Panc1 (cell line): ENCODE measurements around the gene RBP5. TPM values are rescaled to one million over a fixed set of nuclear protein-coding genes. Genes with fewer than 3 reads are reported as not detected.

Experiments used
- ATAC-seq: fragments of 200-7000 bp; cut with Tn5 transposase; 2 replicates; pipeline ENCODE4 v1.9.1; 2020; ENCODE audit warnings: mild to moderate bottlenecking, moderate library complexity
- BruUV-seq: library from RNA; stranded (reverse); fragments of 400-500 nt; replicated peaks from 2 replicates; lab custom pipeline; 2021; lab: Mats Ljungman, UMichigan
- CTCF ChIA-PET: fragments of 300-600 bp; sonication (Branson Sonifier 250); formaldehyde crosslinking; loops from one replicate; lab custom pipeline; 2022; ENCODE audit warnings: antibody characterized with exemption; lab: Charles Lee
- POLR2A ChIA-PET: fragments of 300-600 bp; sonication (Branson Sonifier 250); formaldehyde crosslinking; loops from one replicate; lab custom pipeline; 2022; ENCODE audit warnings: antibody characterized with exemption; lab: Charles Lee
- DNase-seq: peaks from one replicate; pipeline ENCODE4 v3.0.0-alpha.2; 2010; ENCODE audit warnings: low read depth, low spot score
- H3K27ac ChIP-seq: 2 replicates; pipeline ENCODE4 v1.5.1; 2011; ENCODE audit warnings: mild to moderate bottlenecking, low read length, inconsistent platforms
- H3K27me3 ChIP-seq: fragments of 200-500 bp; sonication (Bioruptor generic); 2 replicates; pipeline ENCODE4 v1.6.0; 2014; ENCODE audit warnings: low read length, inconsistent platforms; ENCODE audit not compliant: control insufficient read depth, insufficient read depth
- H3K36me3 ChIP-seq: fragments of 200-500 bp; sonication (Bioruptor generic); 2 replicates; pipeline ENCODE4 v1.5.1; 2014; ENCODE audit warnings: inconsistent platforms, mild to moderate bottlenecking, low read length, moderate library complexity; ENCODE audit not compliant: control insufficient read depth, insufficient read depth
- H3K4me1 ChIP-seq: 2 replicates; pipeline ENCODE4 v1.5.1; 2011; ENCODE audit warnings: inconsistent platforms, mild to moderate bottlenecking, low read length, moderate library complexity; ENCODE audit not compliant: control insufficient read depth, insufficient read depth
- H3K4me3 ChIP-seq, 2 experiments: 2 replicates each; pipeline ENCODE4 v1.5.1; 2011 to 2012; ENCODE audit warnings: low read depth in 2 of 2, low read length in 2 of 2, mild to moderate bottlenecking in 2 of 2, inconsistent platforms in 1 of 2, moderate library complexity in 1 of 2
- H3K9me3 ChIP-seq: fragments of 200-500 bp; sonication (Bioruptor generic); 2 replicates; pipeline ENCODE4 v1.5.1; 2014; ENCODE audit warnings: low read depth, mild to moderate bottlenecking, inconsistent platforms, low read length, moderate library complexity; ENCODE audit not compliant: control insufficient read depth, insufficient read depth
- POLR2AphosphoS5 ChIP-seq: IDR thresholded peaks from 2 replicates; pipeline ENCODE4 v1.6.1; 2012; ENCODE audit warnings: mild to moderate bottlenecking, low read depth, low read length, moderate library complexity
- SIN3A ChIP-seq: IDR thresholded peaks from 2 replicates; pipeline ENCODE4 v1.6.1; 2012; ENCODE audit warnings: low read depth, mild to moderate bottlenecking, low read length, moderate library complexity, borderline replicate concordance; ENCODE audit not compliant: insufficient read depth
- TCF7L2 ChIP-seq: IDR thresholded peaks from 2 replicates; pipeline ENCODE4 v1.6.1; 2011; ENCODE audit warnings: mild to moderate bottlenecking, low read depth, low read length, inconsistent platforms
- in situ Hi-C: cut with HindIII; loops from 2 replicates; pipeline ENCODE4 v1.10.0; 2016; ENCODE audit warnings: low sequenced_read_pairs, low pct_unique_long_range_greater_than_20kb
- intact Hi-C: fragments of 100-400 bp; cut with micrococcal nuclease; formaldehyde crosslinking; loops from one replicate; pipeline ENCODE4 v1.10.0; 2022; ENCODE audit not compliant: unreplicated experiment
- total RNA-seq: library from RNA; stranded (reverse); gene quantifications from one replicate; pipeline ENCODE4 v1.2.1, GENCODE V29; 2021; ENCODE audit not compliant: unreplicated experiment
- TF ChIP-seq, protein P1 (sequence below), 2 experiments: IDR thresholded peaks; 2 replicates each; pipeline ENCODE4 v1.6.1; 2011 to 2012; ENCODE audit warnings: low read depth in 2 of 2, control low read depth in 1 of 2, low read length in 1 of 2, mild to moderate bottlenecking in 1 of 2, moderate library complexity in 1 of 2; ENCODE audit not compliant: insufficient read depth in 1 of 2
- TF ChIP-seq, protein P2 (sequence below): fragments of 450-650 bp; IDR thresholded peaks from 2 replicates; pipeline ENCODE4 v1.5.1; 2017; ENCODE audit warnings: mild to moderate bottlenecking

Gene RBP5
- total RNA-seq, 1 experiment from 2014 or later: not detected

DNA sequence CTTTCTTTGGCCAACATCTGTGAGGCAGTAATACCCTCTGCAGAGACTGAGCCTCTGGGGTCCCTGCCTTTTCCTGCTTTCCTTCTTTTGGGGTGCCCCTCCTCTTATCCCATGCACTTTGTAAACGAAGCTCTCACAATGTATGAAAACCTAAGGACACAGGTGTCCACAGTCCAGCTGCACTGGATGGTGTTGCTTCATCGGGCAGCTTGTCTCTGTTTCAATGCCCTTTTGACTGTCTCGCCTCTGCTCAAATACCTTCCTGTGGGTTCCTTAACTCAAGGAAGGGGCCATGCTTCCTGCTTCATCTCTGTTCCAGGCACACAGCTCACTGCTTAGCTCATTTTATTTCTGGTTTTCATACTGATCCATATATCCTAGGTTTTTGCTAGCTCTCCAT, 26.1 kb downstream of the RBP5 start:
- TSS peak; percentile 12 for BruUV-seq
- in situ Hi-C loops: no loop called here

DNA sequence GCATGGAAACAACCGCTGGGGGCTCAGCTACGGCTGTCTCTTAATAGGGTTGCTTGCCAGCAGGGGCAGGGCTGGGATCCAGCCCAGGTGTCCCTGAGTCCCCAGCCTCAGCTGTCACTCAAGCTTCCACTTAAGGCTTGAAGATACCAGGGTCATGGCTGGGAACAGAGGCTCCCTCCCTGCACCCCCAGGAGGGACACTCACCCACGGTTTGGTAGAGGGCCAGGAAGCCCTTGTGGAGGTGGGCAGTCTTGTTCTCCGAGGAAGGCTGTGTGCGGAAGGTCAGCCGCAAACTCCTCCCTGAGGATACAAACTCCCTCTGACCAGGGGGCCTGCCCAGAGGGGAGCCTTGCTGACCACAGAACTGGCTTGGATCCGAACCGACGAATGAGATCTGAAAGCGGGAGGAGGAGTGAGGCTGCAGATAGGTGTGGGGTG, 27.0 kb downstream of the RBP5 start:
- no TSS peak for BruUV-seq
- ATAC-seq: no peak
- no peaks in the 10 kb centered on the region for H3K36me3 ChIP-seq
- CTCF ChIA-PET: no interaction called here
- in situ Hi-C loops (no loop called here), intact Hi-C loops (no loop called here)
- H3K9me3 ChIP-seq: peaks cover 7% of the 10 kb centered on the region; the same call in 1 of the 2 replicates
- H3K27me3 ChIP-seq: no peaks in the 10 kb centered on the region
- H3K27ac ChIP-seq: no peak overlapping the region
- no peaks in the 10 kb centered on the region for H3K4me1 ChIP-seq
- H3K4me3 ChIP-seq: no peak overlapping the region
- POLR2A ChIA-PET: no interaction called here
- TF ChIP-seq, protein P1, sequence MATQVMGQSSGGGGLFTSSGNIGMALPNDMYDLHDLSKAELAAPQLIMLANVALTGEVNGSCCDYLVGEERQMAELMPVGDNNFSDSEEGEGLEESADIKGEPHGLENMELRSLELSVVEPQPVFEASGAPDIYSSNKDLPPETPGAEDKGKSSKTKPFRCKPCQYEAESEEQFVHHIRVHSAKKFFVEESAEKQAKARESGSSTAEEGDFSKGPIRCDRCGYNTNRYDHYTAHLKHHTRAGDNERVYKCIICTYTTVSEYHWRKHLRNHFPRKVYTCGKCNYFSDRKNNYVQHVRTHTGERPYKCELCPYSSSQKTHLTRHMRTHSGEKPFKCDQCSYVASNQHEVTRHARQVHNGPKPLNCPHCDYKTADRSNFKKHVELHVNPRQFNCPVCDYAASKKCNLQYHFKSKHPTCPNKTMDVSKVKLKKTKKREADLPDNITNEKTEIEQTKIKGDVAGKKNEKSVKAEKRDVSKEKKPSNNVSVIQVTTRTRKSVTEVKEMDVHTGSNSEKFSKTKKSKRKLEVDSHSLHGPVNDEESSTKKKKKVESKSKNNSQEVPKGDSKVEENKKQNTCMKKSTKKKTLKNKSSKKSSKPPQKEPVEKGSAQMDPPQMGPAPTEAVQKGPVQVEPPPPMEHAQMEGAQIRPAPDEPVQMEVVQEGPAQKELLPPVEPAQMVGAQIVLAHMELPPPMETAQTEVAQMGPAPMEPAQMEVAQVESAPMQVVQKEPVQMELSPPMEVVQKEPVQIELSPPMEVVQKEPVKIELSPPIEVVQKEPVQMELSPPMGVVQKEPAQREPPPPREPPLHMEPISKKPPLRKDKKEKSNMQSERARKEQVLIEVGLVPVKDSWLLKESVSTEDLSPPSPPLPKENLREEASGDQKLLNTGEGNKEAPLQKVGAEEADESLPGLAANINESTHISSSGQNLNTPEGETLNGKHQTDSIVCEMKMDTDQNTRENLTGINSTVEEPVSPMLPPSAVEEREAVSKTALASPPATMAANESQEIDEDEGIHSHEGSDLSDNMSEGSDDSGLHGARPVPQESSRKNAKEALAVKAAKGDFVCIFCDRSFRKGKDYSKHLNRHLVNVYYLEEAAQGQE (IDR thresholded peaks at IDR 0.05; ENCODE audit: insufficient read depth in 1 of 2, low read depth in 2 of 2, low read length in 1 of 2): no peak
- no peak for TF ChIP-seq SIN3A
- TF ChIP-seq, protein P2, sequence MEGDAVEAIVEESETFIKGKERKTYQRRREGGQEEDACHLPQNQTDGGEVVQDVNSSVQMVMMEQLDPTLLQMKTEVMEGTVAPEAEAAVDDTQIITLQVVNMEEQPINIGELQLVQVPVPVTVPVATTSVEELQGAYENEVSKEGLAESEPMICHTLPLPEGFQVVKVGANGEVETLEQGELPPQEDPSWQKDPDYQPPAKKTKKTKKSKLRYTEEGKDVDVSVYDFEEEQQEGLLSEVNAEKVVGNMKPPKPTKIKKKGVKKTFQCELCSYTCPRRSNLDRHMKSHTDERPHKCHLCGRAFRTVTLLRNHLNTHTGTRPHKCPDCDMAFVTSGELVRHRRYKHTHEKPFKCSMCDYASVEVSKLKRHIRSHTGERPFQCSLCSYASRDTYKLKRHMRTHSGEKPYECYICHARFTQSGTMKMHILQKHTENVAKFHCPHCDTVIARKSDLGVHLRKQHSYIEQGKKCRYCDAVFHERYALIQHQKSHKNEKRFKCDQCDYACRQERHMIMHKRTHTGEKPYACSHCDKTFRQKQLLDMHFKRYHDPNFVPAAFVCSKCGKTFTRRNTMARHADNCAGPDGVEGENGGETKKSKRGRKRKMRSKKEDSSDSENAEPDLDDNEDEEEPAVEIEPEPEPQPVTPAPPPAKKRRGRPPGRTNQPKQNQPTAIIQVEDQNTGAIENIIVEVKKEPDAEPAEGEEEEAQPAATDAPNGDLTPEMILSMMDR: no peak
- DNase-seq: no peak

More for the DNA sequence above, 26.1 kb downstream of the RBP5 start:
- no peaks in the 10 kb centered on the region for H3K4me1 ChIP-seq
- H3K4me3 ChIP-seq: no peak overlapping the region
- POLR2A ChIA-PET: no interaction called here
- intact Hi-C loops: no loop called here
- no peak for ATAC-seq
- peaks cover 7% of the 10 kb centered on the region; the same call in 1 of the 2 replicates for H3K9me3 ChIP-seq
- H3K36me3 ChIP-seq: no peaks in the 10 kb centered on the region
- no peak for DNase-seq
- CTCF ChIA-PET: no interaction called here
- no peaks in the 10 kb centered on the region for H3K27me3 ChIP-seq
- no peak for TF ChIP-seq POLR2AphosphoS5
- TF ChIP-seq, protein P1 (IDR thresholded peaks at IDR 0.05; ENCODE audit: insufficient read depth in 1 of 2, low read depth in 2 of 2, low read length in 1 of 2): no peak
- TF ChIP-seq SIN3A: no peak
- TF ChIP-seq, protein P2: no peak
- TF ChIP-seq TCF7L2: no peak
- H3K27ac ChIP-seq: no peak overlapping the region
